ENCODE data around the gene MAP3K8.
"Not testable (repeated sequence)": the region's sequence is repeated elsewhere in the genome, so short reads cannot be mapped to it uniquely, and the experiment has no call there.

DNA sequence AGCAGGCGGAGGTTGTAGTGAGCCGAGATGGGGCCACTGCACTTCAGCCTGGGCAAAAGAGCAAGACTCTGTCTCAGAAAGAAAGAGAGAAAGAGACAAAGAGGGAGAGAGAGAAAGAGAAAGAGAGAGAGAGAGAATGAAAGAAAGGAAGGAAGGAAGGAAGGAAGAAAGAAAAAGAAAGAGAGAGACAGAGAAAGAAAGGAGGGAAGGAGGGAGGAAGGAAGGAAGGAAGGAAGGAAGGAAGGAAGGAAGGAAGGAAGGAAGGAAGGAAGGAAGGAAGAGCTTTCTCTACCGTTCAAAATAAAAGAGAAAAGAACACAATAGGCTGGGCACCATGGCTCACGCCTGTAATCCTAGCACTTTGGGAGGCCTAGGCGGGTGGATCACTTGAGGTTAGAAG lies 41.5 kb downstream of the MAP3K8 start:
- TF ChIP-seq ARNTL (CRISPR knock-in tag; IDR thresholded peaks at IDR 0.05; ENCODE audit: borderline replicate concordance, low read depth); SNAI2 (CRISPR knock-in tag; IDR thresholded peaks at IDR 0.05); GLIS3 (CRISPR knock-in tag; IDR thresholded peaks at IDR 0.05); RARB (CRISPR knock-in tag; IDR thresholded peaks at IDR 0.05); PATZ1 (CRISPR knock-in tag; IDR thresholded peaks at IDR 0.05; ENCODE audit: borderline replicate concordance); ZNF8 (CRISPR knock-in tag; IDR thresholded peaks at IDR 0.05): not testable (repeated sequence)

Measured in SK-N-SH treated with all-trans-retinoic acid at 6 μM for 48 hours (cell line).